Stromal cell of bone marrow (primary cell): ENCODE measurements around the gene FBXW10B.
"Not testable (repeated sequence)": the region's sequence is repeated elsewhere in the genome, so short reads cannot be mapped to it uniquely, and the experiment has no call there.

Experiments
- DNase-seq: peaks from one replicate; pipeline ENCODE4 v3.0.0-alpha.2; 2012; ENCODE audit warnings: low read depth

The FBXW10B gene

GRCh38 chr17:15642014-15642413, 22.5 kb upstream of the FBXW10B start:
- not testable (repeated sequence) for DNase-seq

- not testable (repeated sequence) for DNase-seq
These were observed 11.5 kb upstream of the FBXW10B start for GRCh38 chr17:15630930-15631453.

GRCh38 chr17:15629991-15630390, 10.5 kb upstream of the FBXW10B start:
- not testable (repeated sequence) for DNase-seq

GRCh38 chr17:15623661-15624209, 4.2 kb upstream of the FBXW10B start:
- not testable (repeated sequence) for DNase-seq

GRCh38 chr17:15623255-15623654, 3.8 kb upstream of the FBXW10B start:
- DNase-seq: not testable (repeated sequence)

- not testable (repeated sequence) for DNase-seq
These were observed 2.6 kb upstream of the FBXW10B start for GRCh38 chr17:15622124-15622523.

GRCh38 chr17:15616828-15617227, 2.7 kb downstream of the FBXW10B start:
- DNase-seq: not testable (repeated sequence)

DNA sequence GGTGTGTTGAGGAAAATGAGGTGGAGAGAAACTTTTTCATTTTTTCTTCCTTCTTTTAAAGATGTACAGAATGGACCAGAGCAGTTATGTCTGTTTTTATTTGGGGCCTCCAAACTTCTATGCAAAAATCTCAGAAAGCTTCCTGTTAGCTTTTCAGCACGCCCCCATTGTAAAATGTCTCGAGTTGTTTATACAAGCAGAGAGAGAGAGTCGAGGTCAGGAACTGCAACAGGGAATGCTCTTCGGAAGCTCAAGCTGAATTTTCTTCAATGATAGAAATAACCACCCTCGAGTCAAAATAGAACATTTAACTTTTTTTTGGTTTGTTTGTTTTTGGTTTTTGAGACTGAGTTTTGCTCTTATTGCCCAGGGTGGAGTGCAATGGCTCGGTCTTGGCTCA, 3.7 kb downstream of the FBXW10B start:
- not testable (repeated sequence) for DNase-seq

GRCh38 chr17:15613111-15613510, 6.4 kb downstream of the FBXW10B start:
- DNase-seq: not testable (repeated sequence)

DNA sequence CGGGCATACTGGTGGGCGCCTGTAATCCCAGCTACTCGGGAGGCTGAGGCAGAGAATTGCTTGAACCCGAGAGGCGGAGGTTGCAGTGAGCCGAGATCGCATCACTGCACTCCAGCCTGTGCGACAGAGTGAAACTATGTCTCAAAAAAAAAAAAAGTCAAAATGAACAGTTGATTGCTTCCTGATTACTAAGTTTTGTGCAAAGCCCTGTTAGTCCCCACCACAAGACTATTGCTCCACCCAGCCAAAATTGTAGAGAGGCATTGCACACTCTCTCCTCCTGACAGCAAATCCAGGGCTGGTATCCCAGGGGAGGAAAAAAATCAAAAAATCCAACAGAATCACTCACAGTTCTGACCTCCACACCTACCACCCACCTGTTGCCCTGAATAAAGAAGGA, 26.5 kb downstream of the FBXW10B start:
- not testable (repeated sequence) for DNase-seq

DNA sequence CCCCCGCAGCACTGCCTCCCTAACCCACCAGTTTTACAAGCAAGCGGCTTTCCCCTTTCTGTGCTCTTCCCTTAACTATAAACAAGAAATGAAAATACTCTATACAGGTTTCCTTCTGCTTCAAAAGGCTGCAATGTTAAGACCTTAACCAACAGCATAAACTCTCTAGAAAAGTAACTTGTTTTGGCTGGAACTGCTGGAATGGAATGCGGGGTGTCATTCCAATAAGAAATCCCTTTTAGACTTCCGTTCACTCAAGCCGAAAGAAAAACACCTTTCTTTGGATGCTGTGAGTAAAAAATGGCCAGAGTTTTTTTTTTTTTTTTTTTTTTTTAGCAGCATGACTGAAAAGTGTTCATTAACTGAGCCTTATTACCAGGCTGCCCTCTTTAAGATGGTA, 27.5 kb downstream of the FBXW10B start:
- DNase-seq: not testable (repeated sequence)

DNA sequence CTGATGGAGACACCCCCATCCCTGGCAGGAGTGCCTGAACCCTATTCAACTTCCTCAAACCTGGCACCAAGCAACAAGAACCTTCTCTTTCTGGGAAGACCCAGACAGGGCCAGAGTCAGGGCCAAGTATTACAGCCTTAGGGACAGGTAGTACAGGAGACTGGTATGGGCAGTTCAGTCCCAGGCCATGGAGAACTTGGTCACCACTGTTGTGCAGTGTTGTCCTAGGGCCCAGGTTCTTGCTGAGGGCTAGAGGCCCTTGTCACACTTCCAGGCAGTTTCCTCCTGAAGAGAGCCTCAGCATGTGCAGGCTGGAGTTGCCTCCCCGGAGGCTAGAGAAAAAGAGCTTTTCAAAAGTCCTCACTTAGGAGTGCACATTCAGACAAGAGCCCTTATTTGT, 28.7 kb downstream of the FBXW10B start:
- not testable (repeated sequence) for DNase-seq

DNA sequence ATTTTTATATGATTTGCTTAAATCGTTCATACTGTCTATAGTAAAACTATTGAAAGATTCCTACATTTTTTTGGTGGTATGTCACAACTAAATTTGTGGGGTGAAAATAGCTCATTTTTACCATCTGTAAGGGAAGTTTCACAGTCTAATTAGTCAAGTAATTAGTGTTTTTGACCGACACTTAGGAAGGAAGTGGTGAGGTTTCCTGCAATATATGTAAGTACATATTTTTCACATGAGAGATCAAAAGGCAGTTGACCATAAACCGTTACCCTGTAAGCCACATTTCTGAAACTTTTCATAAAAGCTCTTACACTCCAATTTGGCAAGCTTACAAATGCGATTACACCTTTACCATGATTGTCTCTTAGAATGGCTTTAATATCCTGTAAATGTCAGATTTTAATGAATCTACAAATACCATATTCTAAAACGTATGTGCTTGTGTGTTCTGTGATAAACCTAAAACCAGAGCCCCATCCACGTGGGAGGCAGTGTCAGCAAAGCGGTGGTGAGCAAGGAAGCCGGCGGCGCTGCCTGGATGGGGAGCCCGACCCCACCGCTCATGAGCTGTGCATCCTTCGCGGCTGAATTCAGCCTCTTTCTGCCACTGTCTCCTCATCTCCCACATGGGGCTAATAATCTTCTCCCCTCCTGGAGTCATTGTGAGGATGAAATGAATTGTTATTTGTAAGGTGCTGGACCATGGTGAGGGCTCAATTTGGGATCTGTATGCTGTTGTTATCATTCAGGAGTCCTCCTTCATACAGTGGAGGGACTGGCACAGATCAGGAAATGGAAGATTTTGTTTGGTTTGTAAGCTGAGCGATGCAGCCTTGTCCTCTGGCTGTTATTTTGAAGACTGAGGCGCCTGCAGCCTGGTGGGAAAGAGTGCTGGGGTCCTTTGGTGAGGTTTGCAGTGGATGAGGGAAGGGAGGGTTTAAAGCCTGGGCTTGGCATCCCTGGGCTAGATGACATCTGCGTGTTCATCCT, 29.7 kb downstream of the FBXW10B start:
- not testable (repeated sequence) for DNase-seq

- DNase-seq: not testable (repeated sequence)
These were observed 31.5 kb downstream of the FBXW10B start for GRCh38 chr17:15588017-15588416.

GRCh38 chr17:15583313-15583712, 36.2 kb downstream of the FBXW10B start:
- DNase-seq: not testable (repeated sequence)

GRCh38 chr17:15581462-15581861, 38.0 kb downstream of the FBXW10B start:
- DNase-seq: not testable (repeated sequence)

GRCh38 chr17:15576848-15577247, 42.7 kb downstream of the FBXW10B start:
- DNase-seq: not testable (repeated sequence)

GRCh38 chr17:15574660-15575059, 44.8 kb downstream of the FBXW10B start:
- not testable (repeated sequence) for DNase-seq

- DNase-seq: not testable (repeated sequence)
These were observed 45.6 kb downstream of the FBXW10B start for GRCh38 chr17:15573870-15574269.
